Adipose tissue (tissue), 3 donors: ENCODE measurements around the gene GDPGP1. TPM values are rescaled to one million over a fixed set of nuclear protein-coding genes. Genes with fewer than 3 reads are reported as not detected.

Experiments used
- H3K27ac ChIP-seq: one replicate; pipeline ENCODE4 v1.5.1; 2013; ENCODE audit warnings: low read depth, low read length
- WGBS, 3 donors: extraction: QIAGEN DNeasy Blood & Tissue Kit; methylation state at CpG; one replicate each; pipeline ENCODE4 v1.1.7; 2013; 5-methylcytosine and 5-hydroxymethylcytosine counted together
- polyA plus RNA-seq, 3 donors: library from polyadenylated mRNA; stranded (reverse); fragments of 200-250 nt; gene quantifications; one replicate each; pipeline ENCODE4 v1.2.3, GENCODE V29; 2013
- donor health status: healthy with polysubstance abuse.
- donor health status: Bipolar disorder and iron deficiency.
- donor health status: healthy.

GDPGP1 gene
- polyA plus RNA-seq, 3 donors, result 2.6 to 3.7 (median 2.8) TPM

DNA sequence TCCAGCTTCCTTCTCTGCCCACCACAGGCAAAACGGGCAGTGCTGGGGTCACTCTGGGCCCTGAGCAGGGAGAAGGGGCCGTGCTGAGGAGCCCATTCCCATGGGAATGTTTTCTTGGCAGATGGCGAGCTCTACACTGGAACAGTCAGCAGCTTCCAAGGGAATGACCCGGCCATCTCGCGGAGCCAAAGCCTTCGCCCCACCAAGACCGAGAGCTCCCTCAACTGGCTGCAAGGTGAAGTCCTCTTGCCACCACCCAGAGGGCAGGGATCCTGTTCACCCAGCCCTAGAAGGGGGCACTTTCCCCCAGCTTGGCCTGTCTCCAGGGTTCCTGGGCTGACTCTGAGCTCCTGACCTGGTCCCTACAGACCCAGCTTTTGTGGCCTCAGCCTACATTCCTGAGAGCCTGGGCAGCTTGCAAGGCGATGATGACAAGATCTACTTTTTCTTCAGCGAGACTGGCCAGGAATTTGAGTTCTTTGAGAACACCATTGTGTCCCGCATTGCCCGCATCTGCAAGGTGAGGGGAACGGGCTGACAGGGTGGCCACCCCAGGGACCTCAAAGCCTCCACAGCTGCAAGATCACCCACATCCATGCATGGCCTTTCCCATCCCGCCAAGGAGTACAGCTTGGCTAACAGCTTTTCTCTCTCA lies 12.6 kb upstream of the GDPGP1 start:
- H3K27ac ChIP-seq, result no peak overlapping the region

DNA sequence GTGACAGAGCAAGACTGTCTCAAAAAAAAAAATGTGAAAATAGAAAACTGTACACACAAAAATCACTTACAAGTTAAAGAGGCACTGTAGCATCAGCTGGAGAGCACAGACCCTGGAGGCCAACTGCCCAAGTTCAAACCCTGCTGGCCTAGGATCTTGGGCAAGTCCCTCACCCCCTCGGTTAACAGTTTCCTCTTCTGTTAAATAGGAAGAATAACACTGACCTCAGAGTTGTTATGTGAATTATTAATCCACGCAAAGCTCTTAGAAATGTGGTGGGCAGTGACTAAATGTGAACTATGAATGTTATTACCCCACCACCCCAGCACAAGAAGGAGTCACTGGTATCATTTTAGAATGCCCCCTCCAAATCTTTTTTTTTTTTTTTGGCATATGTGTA lies 11.5 kb upstream of the GDPGP1 start:
- WGBS, 3 donors, result 54 to 77% (median 60%) methylated on average over 2 of the region's 2 CpGs
- no peak overlapping the region for H3K27ac ChIP-seq

More for the DNA sequence above, 12.6 kb upstream of the GDPGP1 start:
- WGBS, 3 donors, result 29 to 52% (median 45%) methylated on average over 13 to 14 of the region's 14 CpGs

DNA sequence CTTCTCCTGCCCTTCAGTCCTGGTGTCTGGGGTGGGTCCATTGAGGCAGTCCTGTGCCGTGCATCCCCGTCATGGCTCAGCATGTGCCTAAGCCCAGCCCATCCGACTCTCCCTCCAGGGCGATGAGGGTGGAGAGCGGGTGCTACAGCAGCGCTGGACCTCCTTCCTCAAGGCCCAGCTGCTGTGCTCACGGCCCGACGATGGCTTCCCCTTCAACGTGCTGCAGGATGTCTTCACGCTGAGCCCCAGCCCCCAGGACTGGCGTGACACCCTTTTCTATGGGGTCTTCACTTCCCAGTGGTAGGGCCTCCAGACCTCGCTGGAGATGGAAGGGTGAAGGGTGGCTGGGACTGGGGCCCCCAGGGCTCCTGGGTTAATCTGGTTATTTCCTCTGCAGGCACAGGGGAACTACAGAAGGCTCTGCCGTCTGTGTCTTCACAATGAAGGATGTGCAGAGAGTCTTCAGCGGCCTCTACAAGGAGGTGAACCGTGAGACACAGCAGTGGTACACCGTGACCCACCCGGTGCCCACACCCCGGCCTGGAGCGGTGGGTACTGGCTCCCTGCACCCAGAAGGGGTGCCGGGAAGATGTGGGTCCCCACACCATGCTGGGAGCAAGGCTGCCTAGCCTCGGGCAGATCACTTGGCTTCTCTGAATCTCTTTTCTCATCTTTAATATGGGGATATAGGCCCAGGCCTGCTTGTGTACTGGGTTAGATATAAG lies 10.4 kb upstream of the GDPGP1 start:
- 88 to 93% (median 92%) methylated on average over 22 of the region's 22 CpGs for WGBS, 3 donors
- no peak overlapping the region for H3K27ac ChIP-seq

DNA sequence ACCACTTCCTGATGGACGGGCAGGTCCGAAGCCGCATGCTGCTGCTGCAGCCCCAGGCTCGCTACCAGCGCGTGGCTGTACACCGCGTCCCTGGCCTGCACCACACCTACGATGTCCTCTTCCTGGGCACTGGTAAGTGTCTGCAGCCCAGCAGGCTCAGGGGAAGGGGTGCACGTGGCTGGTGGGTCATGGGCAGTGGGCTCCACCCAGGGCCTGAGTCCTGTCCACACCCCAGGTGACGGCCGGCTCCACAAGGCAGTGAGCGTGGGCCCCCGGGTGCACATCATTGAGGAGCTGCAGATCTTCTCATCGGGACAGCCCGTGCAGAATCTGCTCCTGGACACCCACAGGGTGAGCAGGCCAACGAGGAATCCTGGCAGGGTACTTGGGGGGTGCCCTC lies 9.0 kb upstream of the GDPGP1 start:
- H3K27ac ChIP-seq, result no peak overlapping the region
- 87 to 91% (median 89%) methylated on average over 17 of the region's 17 CpGs for WGBS, 3 donors

DNA sequence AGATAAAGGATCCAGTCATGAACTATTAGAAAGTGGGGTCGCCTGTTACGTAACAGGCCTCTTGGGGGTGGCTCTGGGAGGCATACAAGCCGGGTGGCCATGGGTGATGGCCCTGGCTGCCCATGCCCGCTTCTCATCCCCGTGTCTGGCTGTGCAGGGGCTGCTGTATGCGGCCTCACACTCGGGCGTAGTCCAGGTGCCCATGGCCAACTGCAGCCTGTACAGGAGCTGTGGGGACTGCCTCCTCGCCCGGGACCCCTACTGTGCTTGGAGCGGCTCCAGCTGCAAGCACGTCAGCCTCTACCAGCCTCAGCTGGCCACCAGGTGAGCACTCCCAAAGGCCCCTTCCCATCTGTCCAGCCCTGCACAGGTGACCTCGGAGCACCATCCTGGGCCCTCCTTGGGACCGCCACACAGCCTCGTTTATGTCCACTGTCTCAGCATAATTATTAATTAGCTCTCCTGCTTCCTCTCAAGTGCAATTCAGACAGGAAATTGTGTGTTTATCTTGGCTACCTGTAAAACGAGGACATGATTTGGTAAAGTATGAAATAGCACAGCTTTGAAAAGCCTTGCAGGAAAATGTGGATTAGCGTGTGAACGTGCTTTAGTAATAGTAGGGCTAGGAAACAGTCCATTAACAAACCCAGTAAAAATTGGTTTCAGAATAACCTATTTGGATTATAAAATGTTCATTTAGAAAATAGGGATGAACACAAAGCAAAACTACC lies 8.3 kb upstream of the GDPGP1 start:
- no peak overlapping the region for H3K27ac ChIP-seq
- 77 to 79% (median 79%) methylated on average over 18 of the region's 18 CpGs for WGBS, 3 donors

DNA sequence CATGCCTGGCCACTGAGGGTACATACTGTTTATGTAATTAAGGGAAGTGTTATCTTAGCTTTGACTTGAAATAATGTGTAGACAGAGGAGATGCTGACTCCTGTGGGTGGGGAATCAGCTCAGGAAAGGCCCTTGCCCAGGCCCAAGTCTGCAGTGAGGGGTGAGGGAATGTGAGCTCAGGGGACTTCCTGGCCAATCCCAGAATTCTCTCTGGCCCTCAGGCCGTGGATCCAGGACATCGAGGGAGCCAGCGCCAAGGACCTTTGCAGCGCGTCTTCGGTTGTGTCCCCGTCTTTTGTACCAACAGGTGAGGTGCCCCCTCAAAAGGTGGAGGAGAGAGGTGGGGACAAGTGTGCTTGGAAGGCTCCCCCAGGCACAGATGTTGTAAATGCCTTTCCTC lies 6.7 kb upstream of the GDPGP1 start:
- 92 to 94% (median 93%) methylated on average over 7 of the region's 7 CpGs for WGBS, 3 donors
- no peak overlapping the region for H3K27ac ChIP-seq

DNA sequence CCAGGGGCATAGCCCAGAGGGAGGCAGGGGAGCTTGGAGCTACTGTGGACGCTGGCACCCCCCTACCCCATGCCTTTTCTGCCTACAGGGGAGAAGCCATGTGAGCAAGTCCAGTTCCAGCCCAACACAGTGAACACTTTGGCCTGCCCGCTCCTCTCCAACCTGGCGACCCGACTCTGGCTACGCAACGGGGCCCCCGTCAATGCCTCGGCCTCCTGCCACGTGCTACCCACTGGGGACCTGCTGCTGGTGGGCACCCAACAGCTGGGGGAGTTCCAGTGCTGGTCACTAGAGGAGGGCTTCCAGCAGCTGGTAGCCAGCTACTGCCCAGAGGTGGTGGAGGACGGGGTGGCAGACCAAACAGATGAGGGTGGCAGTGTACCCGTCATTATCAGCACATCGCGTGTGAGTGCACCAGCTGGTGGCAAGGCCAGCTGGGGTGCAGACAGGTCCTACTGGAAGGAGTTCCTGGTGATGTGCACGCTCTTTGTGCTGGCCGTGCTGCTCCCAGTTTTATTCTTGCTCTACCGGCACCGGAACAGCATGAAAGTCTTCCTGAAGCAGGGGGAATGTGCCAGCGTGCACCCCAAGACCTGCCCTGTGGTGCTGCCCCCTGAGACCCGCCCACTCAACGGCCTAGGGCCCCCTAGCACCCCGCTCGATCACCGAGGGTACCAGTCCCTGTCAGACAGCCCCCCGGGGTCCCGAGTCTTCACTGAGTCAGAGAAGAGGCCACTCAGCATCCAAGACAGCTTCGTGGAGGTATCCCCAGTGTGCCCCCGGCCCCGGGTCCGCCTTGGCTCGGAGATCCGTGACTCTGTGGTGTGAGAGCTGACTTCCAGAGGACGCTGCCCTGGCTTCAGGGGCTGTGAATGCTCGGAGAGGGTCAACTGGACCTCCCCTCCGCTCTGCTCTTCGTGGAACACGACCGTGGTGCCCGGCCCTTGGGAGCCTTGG lies 5.9 kb upstream of the GDPGP1 start:
- H3K27ac ChIP-seq, result no peak overlapping the region
- 47 to 92% (median 88%) methylated on average over 36 to 38 of the region's 38 CpGs for WGBS, 3 donors

DNA sequence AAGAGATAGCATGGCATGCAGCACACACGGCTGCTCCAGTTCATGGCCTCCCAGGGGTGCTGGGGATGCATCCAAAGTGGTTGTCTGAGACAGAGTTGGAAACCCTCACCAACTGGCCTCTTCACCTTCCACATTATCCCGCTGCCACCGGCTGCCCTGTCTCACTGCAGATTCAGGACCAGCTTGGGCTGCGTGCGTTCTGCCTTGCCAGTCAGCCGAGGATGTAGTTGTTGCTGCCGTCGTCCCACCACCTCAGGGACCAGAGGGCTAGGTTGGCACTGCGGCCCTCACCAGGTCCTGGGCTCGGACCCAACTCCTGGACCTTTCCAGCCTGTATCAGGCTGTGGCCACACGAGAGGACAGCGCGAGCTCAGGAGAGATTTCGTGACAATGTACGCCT lies 5.0 kb upstream of the GDPGP1 start:
- WGBS, 3 donors, result 62 to 91% (median 86%) methylated on average over 15 of the region's 15 CpGs
- no peak overlapping the region for H3K27ac ChIP-seq

DNA sequence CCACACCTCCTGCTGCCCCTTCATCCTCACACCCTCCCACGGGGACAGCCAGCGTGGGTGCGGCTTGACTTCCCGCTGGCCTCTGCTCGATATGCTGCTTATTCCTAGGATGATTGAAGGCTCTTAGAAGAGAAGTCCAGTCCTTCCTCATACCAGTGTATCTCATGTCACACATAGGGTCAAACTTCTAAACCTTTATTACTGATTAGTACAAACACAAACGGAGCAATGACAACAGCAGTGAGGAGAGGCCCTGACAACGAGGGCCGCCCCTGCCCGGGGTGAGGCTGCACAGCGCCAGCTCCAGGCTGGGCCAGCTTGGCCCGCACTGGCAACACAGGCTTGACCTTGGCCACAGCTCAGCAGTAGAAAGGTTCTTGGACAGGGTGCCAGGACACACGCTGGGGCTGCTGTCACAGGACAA lies 3.9 kb upstream of the GDPGP1 start:
- no peak overlapping the region for H3K27ac ChIP-seq

DNA sequence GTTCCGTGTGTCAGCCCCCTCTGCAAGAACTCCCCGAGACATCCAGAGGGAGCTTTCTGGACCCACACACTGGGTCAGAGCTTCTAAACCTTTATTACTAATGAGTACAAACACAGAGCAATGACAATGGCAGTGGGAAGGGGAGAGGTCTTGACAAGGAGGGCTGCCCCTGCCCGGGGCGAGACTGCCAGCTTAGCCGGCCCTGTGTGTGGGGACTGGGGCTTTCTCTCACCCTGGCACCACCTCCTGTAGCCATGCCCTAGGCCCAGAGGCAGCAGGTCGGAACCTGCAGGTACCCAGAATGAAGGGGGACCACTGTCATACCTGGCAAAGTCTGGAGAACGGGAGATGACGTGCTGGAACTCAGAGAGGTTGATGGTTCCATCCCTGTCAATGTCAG lies 3.4 kb upstream of the GDPGP1 start:
- no peak overlapping the region for H3K27ac ChIP-seq
- WGBS, 3 donors, result 38 to 95% (median 80%) methylated on average over 8 of the region's 8 CpGs

More for the DNA sequence above, 3.9 kb upstream of the GDPGP1 start:
- WGBS, 3 donors, result 24 to 79% (median 65%) methylated on average over 12 of the region's 12 CpGs

DNA sequence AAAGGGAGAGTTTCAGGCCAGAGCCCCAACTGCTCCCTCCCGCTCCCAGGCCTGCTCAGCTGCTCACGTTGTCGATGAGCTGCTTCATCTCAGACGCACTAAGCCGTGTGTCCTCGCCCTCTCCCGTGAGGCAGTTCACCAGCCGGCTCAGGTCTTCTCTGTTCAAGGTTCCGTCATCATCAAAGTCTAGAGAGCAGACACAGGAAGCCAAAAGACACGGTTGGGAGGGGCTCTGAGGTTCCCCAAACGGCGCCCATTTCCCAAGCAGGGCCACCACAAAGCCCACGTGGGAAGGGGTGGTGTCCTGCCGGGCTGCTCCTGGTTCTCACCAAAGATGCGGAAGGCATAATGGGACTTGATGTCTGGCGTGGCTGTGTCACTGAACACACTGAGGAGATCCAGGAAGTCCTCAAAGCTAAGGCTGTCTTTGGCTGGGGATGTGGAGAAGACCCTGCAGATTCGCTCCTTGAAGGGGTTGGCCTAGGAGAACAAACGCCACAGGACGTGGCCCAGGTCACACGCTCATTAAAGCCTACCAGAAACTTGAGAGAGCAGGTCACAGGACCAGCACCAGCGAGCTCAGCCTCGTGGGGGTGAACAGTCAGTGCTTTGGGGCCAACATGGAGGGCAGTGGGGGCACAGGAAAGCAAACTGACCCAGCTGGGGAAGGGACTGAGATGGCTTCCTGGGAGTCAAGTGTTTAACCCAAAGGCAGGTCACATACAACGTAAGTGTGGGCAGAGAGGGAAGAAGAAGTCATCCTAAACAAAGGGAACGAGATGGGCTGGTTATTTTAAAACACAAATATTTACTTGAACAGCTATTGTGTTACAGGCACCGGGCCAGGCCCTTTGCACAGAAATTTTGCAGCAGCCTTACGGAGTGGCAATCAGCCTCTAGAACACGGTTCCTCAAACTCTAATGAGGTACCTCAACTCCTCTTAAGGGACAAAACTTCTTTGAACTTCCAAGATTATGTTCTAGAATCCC lies 2.7 kb upstream of the GDPGP1 start:
- 39 to 60% (median 52%) methylated on average over 27 of the region's 27 CpGs for WGBS, 3 donors

DNA sequence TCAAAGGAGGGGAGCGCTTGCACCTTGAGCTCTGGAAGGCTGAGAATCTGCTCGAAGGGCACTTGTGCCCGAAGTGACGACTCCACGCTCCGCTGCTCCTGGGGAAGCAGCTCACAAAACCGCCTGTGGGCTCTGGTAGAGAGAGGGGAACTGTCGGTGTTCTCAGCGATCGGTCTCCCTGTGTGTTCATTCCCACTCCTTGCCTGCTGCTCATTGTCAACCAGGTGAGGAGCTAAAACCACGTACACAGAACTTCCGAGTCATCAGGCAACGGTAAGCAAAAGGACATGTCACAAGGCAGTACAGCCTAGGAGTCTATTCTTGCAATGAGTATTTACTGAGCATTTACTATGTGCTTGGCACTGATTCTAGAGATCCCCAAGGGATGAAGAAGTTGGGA lies 1.8 kb upstream of the GDPGP1 start:
- no peak overlapping the region for H3K27ac ChIP-seq
- 41 to 89% (median 89%) methylated on average over 13 of the region's 13 CpGs for WGBS, 3 donors

More for the DNA sequence above, 2.7 kb upstream of the GDPGP1 start:
- no peak overlapping the region for H3K27ac ChIP-seq

DNA sequence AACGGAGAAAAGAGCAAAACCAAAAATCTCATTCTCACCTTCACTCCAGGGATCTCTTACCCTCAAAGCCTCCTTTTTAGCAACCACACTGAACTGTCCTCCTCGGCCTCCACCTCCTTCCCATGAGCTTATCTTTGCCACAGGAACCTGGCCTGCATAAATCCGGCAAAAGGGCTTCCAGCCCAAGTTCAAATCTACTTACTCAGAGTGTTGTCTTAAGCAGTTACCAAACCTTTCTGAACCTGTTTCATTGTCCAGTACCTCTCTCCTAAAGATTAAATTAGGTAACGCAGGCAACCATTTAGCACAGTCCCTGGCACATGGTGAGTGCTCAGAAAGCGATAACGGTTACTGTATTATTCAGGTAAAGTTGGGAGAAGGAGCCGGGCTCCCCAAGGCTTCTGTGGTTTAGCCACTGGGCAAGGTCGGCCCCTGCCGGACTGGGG lies 1.0 kb upstream of the GDPGP1 start:
- no peak overlapping the region for H3K27ac ChIP-seq
- WGBS, 3 donors, result 5 to 14% (median 8%) methylated on average over 9 of the region's 9 CpGs

DNA sequence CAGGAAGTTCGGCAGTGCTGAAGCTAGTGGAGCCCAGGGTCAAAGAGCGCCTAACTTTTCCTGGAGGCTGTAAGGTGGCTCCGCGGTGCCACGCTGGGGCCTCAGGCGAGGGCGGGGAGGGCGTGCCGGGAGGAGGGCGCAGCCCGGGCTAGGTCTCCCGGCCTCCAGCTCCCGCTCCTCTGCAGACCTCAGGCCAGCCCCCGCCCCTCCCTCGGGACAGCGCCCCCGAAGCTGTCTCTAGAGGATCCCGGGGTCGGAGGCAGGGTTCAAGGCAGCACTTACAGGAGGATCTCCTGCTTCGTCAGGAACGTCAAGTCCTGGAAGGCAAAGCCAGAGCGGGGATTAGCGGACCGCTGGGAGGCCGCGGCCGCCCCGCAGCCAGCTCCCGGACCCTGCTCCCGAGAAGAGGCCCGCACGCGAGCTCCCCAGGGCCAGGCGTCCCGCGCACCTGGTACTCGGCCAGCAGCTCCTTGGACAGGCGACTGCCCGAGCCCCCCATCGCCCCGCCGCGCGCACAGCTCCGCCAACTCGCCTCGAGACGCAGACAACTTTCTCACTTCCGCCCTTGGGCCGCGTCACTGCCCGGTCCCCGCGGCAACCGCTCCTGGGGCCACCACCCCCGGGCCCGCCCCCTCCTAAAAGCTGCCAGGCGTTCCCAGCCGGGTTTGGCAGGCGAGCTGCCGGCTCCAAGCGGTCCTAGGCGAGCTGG lies 468 bp upstream of the GDPGP1 start, which contains the start of gene CIB1:
Gene CIB1 (minus strand): TSS at position 555 of the 709 bp plus-strand sequence. CDS start 56 bp downstream, at position 499.
- WGBS, 3 donors, result 0 to 1% (median 1%) methylated on average over 42 to 63 of the region's 63 CpGs
- H3K27ac ChIP-seq, result peak within 1 kb of the TSS; percentile 30

DNA sequence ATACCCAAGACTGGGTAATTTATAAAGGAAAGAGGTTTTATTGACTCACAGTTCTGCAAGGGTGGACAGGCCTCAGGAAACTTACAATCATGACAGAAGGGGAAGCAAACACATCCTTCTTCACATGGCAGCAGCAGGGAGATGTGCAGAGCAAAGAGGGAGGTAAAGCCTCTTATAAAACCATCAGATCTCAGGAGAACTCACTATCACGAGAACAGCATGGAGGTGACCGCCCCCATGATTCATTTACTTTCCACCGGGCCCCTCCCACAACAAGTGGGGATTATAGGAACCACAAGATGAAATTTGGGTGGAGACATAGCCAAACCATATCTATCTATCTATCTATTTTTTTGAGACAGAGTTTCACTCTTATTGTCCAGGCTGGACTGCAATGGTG lies 5.4 kb downstream of the GDPGP1 start:
- WGBS, 3 donors, result 76 to 92% (median 80%) methylated on average over 3 of the region's 3 CpGs
- no peak overlapping the region for H3K27ac ChIP-seq

DNA sequence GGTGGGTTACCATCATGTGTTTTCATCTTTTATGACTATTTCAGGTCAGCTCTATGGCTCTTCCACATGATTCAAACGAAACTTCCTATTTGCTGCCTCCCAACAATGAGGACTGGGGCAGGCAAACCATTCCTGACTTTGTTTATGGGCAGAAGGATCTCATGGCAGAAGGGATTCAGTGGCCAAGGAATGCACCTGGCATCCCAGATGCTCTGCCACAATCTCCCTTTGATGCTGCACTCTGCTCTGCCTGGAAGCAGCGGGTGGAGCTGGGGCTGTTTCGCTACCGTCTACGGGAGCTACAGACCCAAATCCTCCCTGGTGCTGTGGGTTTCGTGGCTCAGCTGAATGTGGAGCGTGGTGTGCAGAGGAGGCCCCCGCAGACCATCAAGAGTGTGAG lies 6.8 kb downstream of the GDPGP1 start:
- 89 to 93% (median 92%) methylated on average over 8 of the region's 8 CpGs for WGBS, 3 donors
- no peak overlapping the region for H3K27ac ChIP-seq
